HG03460 (cell line): ENCODE data around the gene REV3L.
"Not testable (repeated sequence)": the region's sequence is repeated elsewhere in the genome, so short reads cannot be mapped to it uniquely, and the experiment has no call there.

ENCODE experiments used
- ATAC-seq: cut with Tn5 transposase; IDR thresholded peaks from one replicate; pipeline ENCODE4 v1.9.1; 2021; ENCODE audit not compliant: unreplicated experiment

The REV3L gene

GRCh38 chr6:111266276-111266675, 216.7 kb downstream of the REV3L start:
- ATAC-seq = no peak

- ATAC-seq = no peak
Measured at GRCh38 chr6:111265842-111266241, 217.2 kb downstream of the REV3L start.

DNA sequence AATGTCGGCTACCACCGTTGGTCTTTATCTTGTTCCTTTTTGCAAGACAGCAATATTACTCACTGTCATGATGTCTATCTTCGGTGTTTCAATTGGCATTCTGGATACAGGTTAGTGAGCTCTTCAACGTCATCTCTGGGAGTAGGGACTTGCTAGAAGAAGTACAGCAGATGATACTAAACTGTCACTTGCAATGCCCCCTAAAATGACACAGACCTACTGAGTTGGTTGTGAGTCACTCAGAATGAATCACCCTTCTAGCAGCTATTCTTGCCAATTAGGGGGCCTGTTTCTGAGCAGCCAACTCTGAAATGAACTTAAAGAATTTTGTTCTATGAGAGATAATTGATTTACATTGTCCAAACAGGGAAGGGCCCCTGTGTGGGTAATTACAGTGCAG, 219.2 kb downstream of the REV3L start:
- ATAC-seq = no peak

GRCh38 chr6:111260570-111261298, 222.3 kb downstream of the REV3L start:
- no peak for ATAC-seq

DNA sequence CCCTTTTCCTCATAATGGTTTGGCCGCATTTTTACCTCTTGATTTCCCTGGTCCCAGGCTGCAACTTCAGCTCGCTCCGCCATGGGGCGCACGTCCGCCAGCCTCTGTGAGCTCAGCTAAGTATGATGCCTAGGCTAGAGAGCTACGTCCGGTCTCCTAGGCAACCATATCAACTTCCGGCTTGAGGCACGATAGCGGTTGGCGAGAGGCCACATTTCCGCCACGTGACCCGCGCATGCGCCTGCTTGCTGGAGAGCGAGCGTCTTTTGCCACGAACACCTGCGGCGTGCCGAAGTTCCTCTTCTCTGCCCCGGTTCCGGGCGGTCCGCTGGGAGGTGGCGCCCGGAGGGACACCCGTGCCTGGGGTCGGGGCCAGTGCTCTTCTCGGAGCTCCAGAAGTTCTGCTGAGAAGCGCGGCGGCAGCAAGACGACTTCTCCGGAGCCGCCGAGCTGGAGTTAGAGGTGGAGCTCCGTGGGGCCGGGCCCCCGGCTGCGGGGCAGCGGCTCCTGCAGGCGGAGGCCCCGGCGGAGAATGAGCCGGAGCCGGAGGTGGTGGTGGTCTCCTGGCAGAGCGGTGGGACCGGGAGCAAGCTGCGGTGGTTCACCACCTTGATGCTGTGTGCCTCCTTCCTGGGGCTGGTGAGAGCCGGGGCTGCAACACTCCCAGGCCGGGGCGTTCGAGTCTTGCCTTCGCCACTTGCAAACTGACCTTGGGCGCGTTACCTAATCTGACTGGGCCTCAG, 223.8 kb downstream of the REV3L start:
- peak; percentile 98 for ATAC-seq

DNA sequence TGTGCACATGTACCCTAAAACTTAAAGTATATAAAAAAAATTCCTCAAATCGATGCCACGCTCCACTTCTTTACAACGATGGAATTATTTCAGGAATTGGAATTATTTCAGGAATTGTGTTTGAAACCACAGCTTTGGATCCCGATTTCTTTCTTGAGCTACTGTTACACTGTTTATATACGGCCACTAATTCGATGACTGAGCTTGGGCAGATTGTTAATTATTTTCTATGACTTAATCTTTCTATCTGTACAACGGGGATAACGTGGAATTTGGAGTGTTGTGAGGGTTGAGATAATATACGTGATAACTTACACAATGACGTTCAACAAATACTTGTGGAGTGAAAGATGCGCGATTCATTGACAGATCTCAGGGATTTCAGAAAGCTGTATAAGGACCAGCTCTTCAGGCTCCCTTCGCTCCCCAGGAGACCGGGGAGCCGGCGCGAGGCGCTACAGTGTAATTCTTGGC, 224.4 kb downstream of the REV3L start:
- ATAC-seq = no peak

GRCh38 chr6:111258010-111258409, 225.0 kb downstream of the REV3L start:
- ATAC-seq = no peak

DNA sequence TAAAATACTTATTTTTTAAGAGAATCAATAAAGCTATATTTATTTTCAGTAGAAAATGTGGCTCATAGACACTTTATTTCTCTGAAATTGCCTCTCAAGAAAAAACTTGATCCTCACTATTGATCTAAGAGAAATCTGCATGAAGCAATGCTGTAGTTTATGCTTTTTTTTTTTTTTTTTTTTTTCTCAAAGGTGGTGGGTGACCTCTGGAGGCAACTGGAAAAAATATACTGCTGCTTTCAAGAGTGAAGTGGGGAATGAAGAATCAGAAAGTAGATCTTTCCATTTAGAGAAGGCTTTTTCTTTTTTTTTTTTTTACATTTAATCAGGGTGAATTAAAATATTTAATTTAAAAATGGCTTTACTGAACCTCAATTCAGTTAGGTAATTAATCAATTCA, 226.4 kb downstream of the REV3L start:
- ATAC-seq = no peak

DNA sequence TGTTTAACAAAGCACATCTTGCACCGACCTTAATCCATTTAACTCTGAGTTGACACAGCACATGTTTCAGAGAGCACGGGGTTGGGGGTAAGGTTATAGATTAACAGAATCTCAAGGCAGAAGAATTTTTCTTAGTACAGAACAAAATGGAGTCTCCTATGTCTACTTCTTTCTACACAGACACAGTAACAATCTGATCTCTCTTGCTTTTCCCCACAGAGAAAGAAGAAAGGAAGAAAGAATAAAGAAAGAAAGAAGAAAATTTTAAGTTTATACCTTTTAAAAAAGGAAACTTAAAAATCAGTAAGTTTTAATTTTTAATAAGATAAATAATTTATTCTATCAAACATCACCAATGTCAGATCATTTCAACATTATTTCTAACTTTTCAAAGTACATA, 227.2 kb downstream of the REV3L start:
- not testable (repeated sequence) for ATAC-seq

GRCh38 chr6:111254779-111255166, 228.2 kb downstream of the REV3L start:
- no peak for ATAC-seq

DNA sequence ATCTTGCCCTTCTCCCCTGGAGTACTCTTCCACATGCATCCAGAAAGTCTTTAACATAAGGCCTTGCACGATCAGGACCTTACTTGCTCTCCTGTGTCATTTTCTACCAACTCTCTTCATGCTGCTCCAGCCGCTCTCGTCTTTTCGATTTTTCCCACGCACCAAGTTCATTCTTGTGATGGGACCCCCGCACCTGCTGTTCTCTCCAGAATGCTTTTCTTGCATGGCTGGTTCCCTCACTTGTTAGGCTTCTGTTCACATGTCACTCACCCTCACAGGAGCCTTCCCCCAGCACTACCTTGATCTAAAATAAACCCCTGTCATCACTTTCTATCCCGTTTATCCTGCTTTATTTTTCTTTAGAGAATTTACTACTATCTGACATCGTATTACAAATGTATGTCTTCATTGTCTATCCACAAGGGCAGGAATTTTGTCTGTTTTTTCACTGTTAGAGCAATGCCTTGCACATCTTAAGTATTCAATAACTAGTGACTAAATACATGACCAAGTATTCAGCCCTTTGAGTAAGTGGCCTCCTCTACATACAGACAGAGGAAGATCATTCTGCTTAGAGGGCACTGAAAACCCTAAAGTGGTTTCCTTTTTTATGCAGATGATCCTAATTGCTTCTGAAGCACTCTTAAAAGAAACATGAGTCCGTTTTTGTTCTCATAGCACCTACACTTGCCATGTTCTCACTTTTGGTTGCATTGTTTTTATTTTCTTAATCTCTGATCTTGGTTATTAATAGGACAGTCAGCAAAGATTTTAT, 228.8 kb downstream of the REV3L start:
- no peak for ATAC-seq

- no peak for ATAC-seq
Measured at GRCh38 chr6:111252726-111253125, 230.3 kb downstream of the REV3L start.

DNA sequence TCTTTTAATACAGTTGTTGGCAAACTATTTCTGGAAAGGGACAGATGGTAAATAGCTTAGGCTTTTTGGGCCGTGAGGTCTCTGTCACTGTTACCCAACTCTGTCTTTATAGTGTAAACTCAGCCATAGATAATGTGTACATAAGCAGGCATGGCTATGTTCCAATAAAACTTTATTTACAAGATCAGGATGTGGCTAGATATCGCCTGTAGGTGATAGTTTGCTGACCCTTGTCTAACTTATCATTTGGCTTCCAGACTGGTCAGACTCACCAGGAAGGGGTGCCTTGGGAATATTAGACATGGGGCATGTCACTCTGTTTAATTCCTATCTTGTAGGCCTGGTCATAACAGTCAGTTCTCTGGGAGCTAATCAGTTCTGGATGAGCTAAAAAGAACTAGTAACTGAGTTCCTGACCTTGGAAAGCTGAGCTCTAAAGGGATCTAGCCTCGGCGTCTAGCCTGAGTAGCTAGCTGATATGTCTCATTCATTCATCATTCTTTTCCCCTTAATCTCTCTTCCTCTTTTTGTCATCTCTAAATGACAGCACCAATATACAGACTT, 232.1 kb downstream of the REV3L start:
- ATAC-seq = no peak
